Glutamatergic neuron (in vitro differentiated cells): Measurements from ENCODE around the gene TMEM86A. TPM values are rescaled to one million over a fixed set of nuclear protein-coding genes. Genes with fewer than 3 reads are reported as not detected.

Experiments
- DNase-seq: peaks from one replicate; pipeline ENCODE4 v3.0.0; 2022
- H3K27ac Mint-ChIP-seq: one replicate; pipeline ENCODE4 v1.8.0; 2020; ENCODE audit warnings: mild to moderate bottlenecking, mixed read lengths, inconsistent platforms; ENCODE audit not compliant: unreplicated experiment
- H3K27me3 Mint-ChIP-seq: one replicate; pipeline ENCODE4 v1.8.0; 2020; ENCODE audit warnings: mild to moderate bottlenecking, moderate library complexity, mixed read lengths, inconsistent platforms; ENCODE audit not compliant: unreplicated experiment
- H3K36me3 Mint-ChIP-seq: one replicate; pipeline ENCODE4 v1.8.0; 2020; ENCODE audit warnings: mild to moderate bottlenecking, mixed read lengths, inconsistent platforms; ENCODE audit not compliant: unreplicated experiment
- H3K4me1 Mint-ChIP-seq: one replicate; pipeline ENCODE4 v1.8.0; 2020; ENCODE audit warnings: mild to moderate bottlenecking, low read depth, mixed read lengths, inconsistent platforms; ENCODE audit not compliant: unreplicated experiment
- H3K4me3 Mint-ChIP-seq: one replicate; pipeline ENCODE4 v1.8.0; 2020; ENCODE audit warnings: mild to moderate bottlenecking, mixed read lengths, inconsistent platforms; ENCODE audit not compliant: unreplicated experiment
- H3K9me3 Mint-ChIP-seq: one replicate; pipeline ENCODE4 v1.8.0; 2020; ENCODE audit warnings: mild to moderate bottlenecking, moderate library complexity, mixed read lengths, inconsistent platforms; ENCODE audit not compliant: unreplicated experiment
- CTCF ChIP-seq: fragments of 200-600 bp; sonication (generic); IDR thresholded peaks from one replicate; pipeline ENCODE4 v1.5.0; 2021; ENCODE audit not compliant: partially characterized antibody, unreplicated experiment
- total RNA-seq: library from RNA; stranded (reverse); fragmentation: NEBNext Ultra II Directional; extraction: Animal tissue kit (Norgen Biotek cat#: 25700); gene quantifications from one replicate; pipeline ENCODE4 v1.2.1, GENCODE V29; 2021; ENCODE audit not compliant: unreplicated experiment

The TMEM86A gene
- total RNA-seq, 1 donor from 2014 or later: 5.4 TPM

- peak; percentile 92 for DNase-seq
- Mint-ChIP-seq H3K27ac (peak overlapping the region; percentile 89), H3K9me3 (peaks cover 4% of the 10 kb centered on the region), H3K4me1 (peaks cover 7% of the 10 kb centered on the region), H3K27me3 (peaks cover 8% of the 10 kb centered on the region), H3K4me3 (peak overlapping the region; percentile 94), H3K36me3 (no peaks in the 10 kb centered on the region)
- TF ChIP-seq CTCF: no peak
These were observed 22.4 kb downstream of the TMEM86A start for GRCh38 chr11:18720808-18721560.

DNA sequence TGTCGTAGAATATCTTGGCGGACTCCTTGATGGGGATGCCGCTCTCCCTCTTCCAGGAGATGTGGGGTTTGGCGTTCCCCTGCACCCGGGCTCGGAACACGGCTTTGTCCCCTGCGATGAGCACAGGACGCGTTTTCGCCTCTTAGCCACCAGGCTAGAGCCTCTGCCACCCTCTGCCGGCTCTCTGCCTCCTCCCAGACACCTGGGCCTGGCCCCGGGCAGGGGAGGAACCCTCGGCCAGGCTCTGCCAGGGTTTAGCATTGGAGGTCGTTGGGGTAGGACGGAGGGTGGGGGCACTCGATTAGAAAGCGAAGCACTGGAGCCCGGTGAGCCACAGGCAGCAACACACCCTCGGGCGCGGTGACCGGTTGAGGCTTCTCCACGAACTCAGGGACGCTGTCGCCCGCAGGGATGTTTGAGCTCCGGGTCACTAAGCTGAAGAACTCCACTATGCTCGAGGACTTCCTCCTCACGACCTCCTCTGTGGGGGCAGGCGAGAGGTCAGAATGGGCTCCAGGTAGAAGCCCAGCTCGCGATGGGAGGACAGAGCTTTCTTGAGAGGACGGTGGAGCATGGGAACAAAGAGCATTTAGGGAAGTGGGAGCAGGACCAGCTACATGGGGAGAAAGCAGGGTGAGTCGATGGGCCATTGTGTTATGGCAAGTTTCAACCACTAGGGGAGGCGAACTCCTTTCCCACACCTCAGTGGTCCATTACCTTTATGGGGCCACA, 23.1 kb downstream of the TMEM86A start:
- peak; percentile 62 for DNase-seq
- peak overlapping the region; percentile 89 for H3K27ac Mint-ChIP-seq

GRCh38 chr11:18722293-18722637, 23.7 kb downstream of the TMEM86A start:
- Mint-ChIP-seq H3K27ac (no peak overlapping the region), H3K4me3 (peak overlapping the region; percentile 94), H3K9me3 (peaks cover 5% of the 10 kb centered on the region), H3K27me3 (peaks cover 8% of the 10 kb centered on the region), H3K36me3 (no peaks in the 10 kb centered on the region), H3K4me1 (peaks cover 7% of the 10 kb centered on the region)
- peak; percentile 28 for TF ChIP-seq CTCF
- no peak for DNase-seq

More for the DNA sequence above, 23.1 kb downstream of the TMEM86A start:
- Mint-ChIP-seq H3K27me3 (peaks cover 8% of the 10 kb centered on the region), H3K4me1 (peaks cover 7% of the 10 kb centered on the region), H3K9me3 (peaks cover 4% of the 10 kb centered on the region), H3K36me3 (no peaks in the 10 kb centered on the region), H3K4me3 (peak overlapping the region; percentile 94)
- peak; percentile 92 for TF ChIP-seq CTCF

GRCh38 chr11:18723991-18724390, 25.4 kb downstream of the TMEM86A start:
- H3K4me3 Mint-ChIP-seq: peak overlapping the region; percentile 19
- peaks cover 5% of the 10 kb centered on the region for H3K27me3 Mint-ChIP-seq
- H3K36me3 Mint-ChIP-seq: no peaks in the 10 kb centered on the region
- H3K4me1 Mint-ChIP-seq: peaks cover 13% of the 10 kb centered on the region
- no peak for DNase-seq
- TF ChIP-seq CTCF: no peak
- H3K27ac Mint-ChIP-seq: peak overlapping the region; percentile 53
- peaks cover 5% of the 10 kb centered on the region for H3K9me3 Mint-ChIP-seq

DNA sequence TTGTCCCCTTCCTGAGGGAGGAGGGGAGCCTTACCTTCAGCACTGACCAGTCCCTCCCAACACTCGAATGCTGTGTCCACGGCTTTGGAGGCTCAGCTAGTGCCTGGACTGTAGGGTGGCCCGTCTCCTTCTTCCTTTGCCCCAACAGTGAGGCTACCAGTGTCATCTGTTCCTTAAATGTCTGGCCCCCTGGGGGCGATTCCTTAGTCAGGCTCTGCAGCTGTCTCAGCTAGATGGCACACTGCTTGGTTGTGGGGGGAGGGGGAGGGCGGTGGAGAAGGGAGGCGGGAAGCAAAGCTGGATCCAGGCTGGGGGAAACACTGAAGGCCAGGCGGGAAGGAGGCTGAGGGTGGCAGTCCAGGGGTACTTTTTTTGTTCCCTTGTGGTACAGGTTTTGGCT, 27.5 kb downstream of the TMEM86A start, which contains the start of gene IGSF22:
TSS of gene IGSF22 (minus strand) at position 149 of the 400 bp plus-strand sequence. CDS start 1,952 bp downstream, outside the sequence.
- H3K9me3 Mint-ChIP-seq: peaks cover 11% of the 10 kb centered on the region
- no peak within 1 kb of the TSS for H3K4me3 Mint-ChIP-seq
- peaks cover 9% of the 10 kb centered on the region for H3K4me1 Mint-ChIP-seq
- H3K27me3 Mint-ChIP-seq: peaks cover 3% of the 10 kb centered on the region
- no peak within 1 kb of the TSS for H3K27ac Mint-ChIP-seq
- peak; percentile 36 for DNase-seq
- H3K36me3 Mint-ChIP-seq: peaks cover 4% of the 10 kb centered on the region
- no peak for TF ChIP-seq CTCF
